Fibroblast of lung (primary cell): ENCODE results near the gene CASKIN2.

Experiments used
- CTCF ChIP-seq, 2 donors: IDR thresholded peaks in 1 of 2; conservative IDR thresholded peaks in 1 of 2; 1 replicate in 1 of 2; 2 replicates in 1 of 2; pipeline ENCODE4 v1.5.1; 2011 to 2012; ENCODE audit warnings: low read length in 2 of 2, control low read depth in 1 of 2, inconsistent platforms in 1 of 2, low read depth in 1 of 2, mild to moderate bottlenecking in 1 of 2
- EZH2 ChIP-seq: IDR thresholded peaks from 2 replicates; pipeline ENCODE4 v1.5.1; 2012; ENCODE audit warnings: low read length, control low read depth, mild to moderate bottlenecking; ENCODE audit errors: missing control alignments

GRCh38 chr17:75485688-75486087 lies 29.6 kb downstream of the CASKIN2 start:
- TF ChIP-seq EZH2 (no peak), CTCF (conservative IDR thresholded peaks at IDR 0.05 in 1 of 2, IDR thresholded peaks at IDR 0.05 in 1 of 2; ENCODE audit: low read depth in 1 of 2, low read length in 2 of 2) (no peak)
